ENCODE measurements around the gene EEF1A1. TPM values are rescaled to one million over a fixed set of nuclear protein-coding genes. Genes with fewer than 3 reads are reported as not detected.
"Not testable (repeated sequence)": the region's sequence is repeated elsewhere in the genome, so short reads cannot be mapped to it uniquely, and the experiment has no call there.

Gene EEF1A1
- 16,268 TPM for polyA plus RNA-seq (2012; ENCODE audit: missing spikeins)

- FAIRE-seq (peak; percentile 92), DNase-seq (ENCODE audit: insufficient read length) (peak; percentile 67)
- TF ChIP-seq TAF1 (IDR thresholded peaks at IDR 0.05; ENCODE audit: borderline replicate concordance, low read depth, low read length) (peak; percentile 99), POLR2AphosphoS5 (IDR thresholded peaks at IDR 0.05; ENCODE audit: low read depth, low read length) (peak; percentile 100), POLR2A (IDR thresholded peaks at IDR 0.05; ENCODE audit: low read depth, low read length) (peak; percentile 99)
Measured at GRCh38 chr6:73520688-73521350, at the start of gene EEF1A1. Gene EEF1A1, minus strand, starts transcription at chr6:73521032. Its CDS starts 1,006 bp downstream, at chr6:73520026.

DNA sequence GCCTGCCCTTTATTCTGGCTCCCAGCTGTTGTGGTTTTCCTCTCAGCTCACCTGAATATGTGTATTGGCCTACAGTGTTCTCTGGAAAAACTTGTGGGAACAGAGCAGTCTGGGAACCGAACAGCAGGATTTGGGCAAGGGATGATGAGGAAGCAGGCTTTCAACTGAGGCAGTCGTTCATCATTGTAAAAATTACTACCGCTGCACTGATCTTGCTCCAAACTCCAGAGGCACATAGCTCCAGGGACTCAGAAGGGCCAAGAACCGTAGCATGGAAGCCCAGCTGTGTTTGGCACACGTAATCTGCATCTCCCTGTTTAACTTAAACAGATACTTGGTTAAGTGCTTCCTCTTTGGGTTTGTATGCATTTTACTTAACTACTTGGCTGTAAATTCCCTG is 48.3 kb upstream of the EEF1A1 start:
- TF ChIP-seq POLR2A (IDR thresholded peaks at IDR 0.05; ENCODE audit: low read depth, low read length) (no peak), POLR2AphosphoS5 (IDR thresholded peaks at IDR 0.05; ENCODE audit: low read depth, low read length) (no peak), TAF1 (IDR thresholded peaks at IDR 0.05; ENCODE audit: borderline replicate concordance, low read depth, low read length) (no peak)
- DNase-seq (ENCODE audit: insufficient read length) = no peak
- FAIRE-seq = no peak

DNA sequence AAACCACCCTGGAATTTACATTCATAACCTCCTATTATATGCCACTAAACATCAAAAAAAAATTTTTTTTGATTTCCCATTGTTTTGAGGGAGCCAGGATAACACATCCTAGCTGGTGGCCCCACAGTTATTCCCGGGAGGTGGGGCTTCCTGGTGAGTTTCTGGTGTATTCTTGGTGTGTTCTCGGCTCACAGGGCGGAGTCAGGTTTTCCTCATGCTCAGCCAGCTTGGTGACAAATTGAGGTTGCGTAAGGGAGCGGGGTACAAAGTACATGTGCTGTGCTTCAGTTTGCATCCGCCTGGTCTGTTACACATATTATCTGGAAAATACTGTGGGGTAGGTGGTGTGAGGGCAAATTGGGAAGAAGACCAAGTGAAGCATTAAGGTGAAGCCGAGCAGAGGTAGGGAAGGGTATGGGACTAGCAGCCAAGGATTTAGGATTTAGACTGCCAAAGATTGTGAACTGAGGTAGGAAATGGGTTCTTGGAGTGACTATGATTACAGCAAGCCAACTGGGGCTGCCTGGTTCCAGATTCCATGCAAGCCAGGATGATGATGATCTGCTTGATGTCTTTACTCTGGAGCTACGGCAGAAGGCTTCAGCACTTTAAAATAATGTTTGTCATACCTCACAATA is 46.2 kb upstream of the EEF1A1 start:
- FAIRE-seq (no peak), DNase-seq (ENCODE audit: insufficient read length) (no peak)
- no peak for TF ChIP-seq POLR2AphosphoS5 (IDR thresholded peaks at IDR 0.05; ENCODE audit: low read depth, low read length)

- FAIRE-seq; DNase-seq (ENCODE audit: insufficient read length): not testable (repeated sequence)
Measured at GRCh38 chr6:73566486-73566871, 45.6 kb upstream of the EEF1A1 start.

DNA sequence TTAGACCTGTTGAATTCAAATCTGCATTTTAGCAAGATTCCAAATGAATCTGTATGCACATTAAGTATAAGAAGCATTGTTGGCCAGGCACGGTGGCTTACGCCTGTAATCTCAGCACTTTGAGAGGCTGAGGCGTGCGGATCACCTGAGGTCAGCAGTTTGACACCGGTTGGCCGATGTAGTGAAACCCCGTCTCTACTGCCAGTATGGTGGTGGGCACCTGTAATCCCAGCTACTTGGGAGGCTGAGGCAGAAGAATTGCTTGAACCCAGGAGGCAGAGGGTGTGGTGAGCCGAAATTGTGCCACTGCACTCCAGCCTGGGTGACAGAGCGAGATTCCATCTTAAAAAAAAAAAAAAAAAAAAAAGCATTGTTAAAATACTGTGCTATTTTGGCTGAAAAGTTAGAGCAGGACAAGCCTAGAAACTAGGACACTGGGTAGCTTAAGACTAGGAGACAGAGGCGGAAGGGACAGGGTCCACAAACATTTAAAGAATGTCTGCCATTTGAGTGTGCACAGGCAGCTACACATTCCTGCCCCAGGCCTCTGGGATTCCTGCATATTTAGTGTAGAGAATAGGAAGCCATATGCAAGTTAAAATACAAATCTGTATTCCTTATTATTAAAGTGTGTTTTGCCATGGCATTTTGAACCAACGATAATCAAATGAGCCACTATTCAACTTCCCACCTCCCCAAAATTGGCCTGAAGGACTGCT is 45.1 kb upstream of the EEF1A1 start:
- DNase-seq (ENCODE audit: insufficient read length) = no peak
- FAIRE-seq = no peak
- no peak for TF ChIP-seq TAF1 (IDR thresholded peaks at IDR 0.05; ENCODE audit: borderline replicate concordance, low read depth, low read length)
- no peak for TF ChIP-seq POLR2A (IDR thresholded peaks at IDR 0.05; ENCODE audit: low read depth, low read length)
- no peak for TF ChIP-seq POLR2AphosphoS5 (IDR thresholded peaks at IDR 0.05; ENCODE audit: low read depth, low read length)

DNA sequence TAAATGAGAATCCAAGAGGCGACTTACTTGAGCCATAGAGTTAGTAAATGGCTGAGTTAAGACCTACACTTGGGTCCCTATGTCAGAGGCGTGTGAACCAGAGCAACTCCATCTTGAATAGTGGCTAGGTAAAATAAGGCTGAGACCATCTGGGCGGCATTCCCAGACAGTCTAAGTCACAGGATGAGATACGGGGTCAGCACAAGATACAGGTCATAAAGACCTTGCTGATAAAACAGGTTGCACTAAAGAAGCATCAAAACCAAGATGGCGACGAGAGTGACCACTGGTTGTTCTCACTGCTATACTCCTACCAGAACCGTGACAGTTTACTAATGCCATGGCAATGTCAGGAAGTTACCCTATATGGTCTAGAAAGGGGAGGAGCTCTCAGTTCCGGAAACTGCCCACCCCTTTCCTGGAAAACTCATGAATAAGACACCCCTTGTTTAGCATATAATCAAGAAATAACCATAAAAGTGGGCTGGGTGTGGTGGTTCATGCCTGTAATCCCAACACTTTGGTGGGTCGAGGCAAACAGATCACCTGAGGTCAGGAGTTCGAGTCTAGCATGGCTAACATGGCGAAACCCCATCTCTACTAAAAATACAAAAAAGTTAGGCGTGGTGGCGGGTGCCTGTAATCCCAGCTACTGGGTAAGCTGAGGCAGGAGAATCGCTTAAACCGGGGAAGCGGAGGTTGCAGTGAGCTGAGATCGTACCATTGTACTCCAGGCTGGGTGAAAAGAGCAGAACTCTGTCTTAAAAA is 43.9 kb upstream of the EEF1A1 start:
- FAIRE-seq (no peak), DNase-seq (ENCODE audit: insufficient read length) (no peak)
- TF ChIP-seq POLR2A (IDR thresholded peaks at IDR 0.05; ENCODE audit: low read depth, low read length) (no peak), POLR2AphosphoS5 (IDR thresholded peaks at IDR 0.05; ENCODE audit: low read depth, low read length) (no peak)

DNA sequence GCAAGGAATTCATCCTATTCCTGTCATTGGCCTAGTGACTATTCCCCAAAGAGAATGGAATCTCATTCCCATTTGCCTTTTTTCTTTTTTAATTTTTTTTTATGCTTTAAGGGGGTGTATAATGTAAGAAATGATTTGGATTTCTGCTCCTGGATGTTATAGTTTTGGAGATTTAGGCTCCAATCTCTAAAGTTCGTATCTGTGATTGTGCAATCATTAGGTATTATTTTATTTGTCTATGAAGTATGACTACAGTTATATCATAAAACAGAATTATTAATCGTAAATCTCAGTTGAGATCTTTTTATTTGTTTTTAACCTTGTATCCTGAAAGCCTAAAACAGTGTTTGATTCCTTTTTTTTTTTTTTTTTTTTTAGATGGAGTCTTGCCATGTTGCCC is 41.7 kb upstream of the EEF1A1 start:
- DNase-seq (ENCODE audit: insufficient read length) (no peak), FAIRE-seq (no peak)
- TF ChIP-seq TAF1 (IDR thresholded peaks at IDR 0.05; ENCODE audit: borderline replicate concordance, low read depth, low read length) = no peak
- TF ChIP-seq POLR2AphosphoS5 (IDR thresholded peaks at IDR 0.05; ENCODE audit: low read depth, low read length) = no peak

- DNase-seq (ENCODE audit: insufficient read length) = no peak
- no peak for TF ChIP-seq POLR2AphosphoS5 (IDR thresholded peaks at IDR 0.05; ENCODE audit: low read depth, low read length)
- no peak for TF ChIP-seq TAF1 (IDR thresholded peaks at IDR 0.05; ENCODE audit: borderline replicate concordance, low read depth, low read length)
- no peak for TF ChIP-seq POLR2A (IDR thresholded peaks at IDR 0.05; ENCODE audit: low read depth, low read length)
- peak; percentile 44 for FAIRE-seq
Measured at GRCh38 chr6:73560853-73561407, 40.1 kb upstream of the EEF1A1 start.

- DNase-seq (ENCODE audit: insufficient read length) = no peak
- TF ChIP-seq POLR2A (IDR thresholded peaks at IDR 0.05; ENCODE audit: low read depth, low read length) = no peak
- no peak for TF ChIP-seq TAF1 (IDR thresholded peaks at IDR 0.05; ENCODE audit: borderline replicate concordance, low read depth, low read length)
- no peak for TF ChIP-seq POLR2AphosphoS5 (IDR thresholded peaks at IDR 0.05; ENCODE audit: low read depth, low read length)
- peak; percentile 70 for FAIRE-seq
Measured at GRCh38 chr6:73560182-73560732, 39.4 kb upstream of the EEF1A1 start.

GRCh38 chr6:73559399-73559794 is 38.6 kb upstream of the EEF1A1 start:
- DNase-seq (ENCODE audit: insufficient read length); FAIRE-seq: not testable (repeated sequence)

- DNase-seq (ENCODE audit: insufficient read length) = no peak
- TF ChIP-seq TAF1 (IDR thresholded peaks at IDR 0.05; ENCODE audit: borderline replicate concordance, low read depth, low read length) (no peak), POLR2A (IDR thresholded peaks at IDR 0.05; ENCODE audit: low read depth, low read length) (no peak), POLR2AphosphoS5 (IDR thresholded peaks at IDR 0.05; ENCODE audit: low read depth, low read length) (no peak)
- no peak for FAIRE-seq
Measured at GRCh38 chr6:73558624-73559398, 38.0 kb upstream of the EEF1A1 start.
